Parietal lobe (tissue), 2 donors: ENCODE measurements around the gene SDCCAG8. TPM values are rescaled to one million over a fixed set of nuclear protein-coding genes. Genes with fewer than 3 reads are reported as not detected.

Experiments used
- small RNA-seq: library from RNA; depleted of rRNA; stranded (forward); fragments of <200 nt; gene quantifications from one replicate; pipeline ENCODE3, GENCODE V24; 2014; ENCODE audit warnings: low replicate concordance
- total RNA-seq: library from RNA; depleted of rRNA; stranded (reverse); fragments of >200 nt; gene quantifications from one replicate; pipeline ENCODE4 v1.2.3, GENCODE V29; 2014

Gene SDCCAG8
- 83.9 TPM for total RNA-seq

GRCh38 chr1:243255791-243256512 is at the start of gene SDCCAG8:
Gene SDCCAG8, plus strand, starts transcription at chr1:243256041. Its CDS starts 133 bp downstream, at chr1:243256174.

GRCh38 chr1:243254927-243255790 is 682 bp upstream of the SDCCAG8 start, which contains the start of gene CEP170:
Gene CEP170, minus strand, starts transcription at chr1:243255281. Its CDS starts 30,001 bp downstream, at chr1:243225280.

Small RNA genes within 50 kb of the gene (small RNA-seq; reads per million reads assigned to genes)
- 1.8 reads per million, percentile 79 among the genes with 10 or more reads in this experiment for gene MIR4677

Other genes starting within 250 kb of the SDCCAG8 start
- 832 TPM for gene CEP170, start 760 bp upstream of the SDCCAG8 start, total RNA-seq